Left renal pelvis (tissue), 4 donors: ENCODE measurements around the gene ADAM33. TPM values are rescaled to one million over a fixed set of nuclear protein-coding genes. Genes with fewer than 3 reads are reported as not detected.
A peak's percentile ranks its signal among the peaks of the same experiment; 100 is the strongest.

Source experiments
- DNase-seq, 4 donors: peaks; one replicate each; pipeline ENCODE4 v3.0.0-alpha.2; 2013; ENCODE audit warnings: low read depth in 4 of 4, low spot score in 3 of 4
- polyA plus RNA-seq, 4 donors: library from polyadenylated mRNA; unstranded; fragments of 120-200 nt; gene quantifications; one replicate each; pipeline ENCODE4 v1.2.1, GENCODE V29; 2013; ENCODE audit not compliant: insufficient read length in 4 of 4

The ADAM33 gene
- polyA plus RNA-seq, 4 donors = 7.3 to 77.0 (median 13.6) TPM

- peak in 1 of 4 donors; percentile 40 for DNase-seq
Measured at GRCh38 chr20:3670511-3670910, 11.3 kb downstream of the ADAM33 start.

- no peak for DNase-seq
Measured at GRCh38 chr20:3669710-3670367, 12.0 kb downstream of the ADAM33 start.

GRCh38 chr20:3667434-3668037, 14.3 kb downstream of the ADAM33 start:
- DNase-seq = no peak

GRCh38 chr20:3663858-3664257, 18.0 kb downstream of the ADAM33 start:
- DNase-seq = no peak

- no peak for DNase-seq
Measured at GRCh38 chr20:3663031-3663701, 18.6 kb downstream of the ADAM33 start, which contains the start of gene GFRA4. TSS of gene GFRA4 (minus strand) at chr20:3663399. CDS start at chr20:3663399, 0 bp downstream.

- no peak for DNase-seq
Measured at GRCh38 chr20:3661814-3662665, 19.8 kb downstream of the ADAM33 start.

- DNase-seq = no peak
Measured at GRCh38 chr20:3661060-3661813, 20.6 kb downstream of the ADAM33 start.

- DNase-seq = no peak
Measured at GRCh38 chr20:3660262-3661059, 21.3 kb downstream of the ADAM33 start.

- no peak for DNase-seq
Measured at GRCh38 chr20:3659492-3660261, 22.1 kb downstream of the ADAM33 start.

- DNase-seq = no peak
Measured at GRCh38 chr20:3658716-3659491, 22.9 kb downstream of the ADAM33 start.

- no peak for DNase-seq
Measured at GRCh38 chr20:3658019-3658715, 23.6 kb downstream of the ADAM33 start.

GRCh38 chr20:3655131-3655405, 26.7 kb downstream of the ADAM33 start:
- DNase-seq = no peak

- DNase-seq = peak in 1 of 4 donors; percentile 41
Measured at GRCh38 chr20:3654326-3655130, 27.3 kb downstream of the ADAM33 start.

- DNase-seq = no peak
Measured at GRCh38 chr20:3653921-3654320, 27.9 kb downstream of the ADAM33 start.

- DNase-seq = peak in 1 of 4 donors; percentile 27
Measured at GRCh38 chr20:3652676-3653596, 28.9 kb downstream of the ADAM33 start.

- DNase-seq = no peak
Measured at GRCh38 chr20:3652221-3652620, 29.6 kb downstream of the ADAM33 start.
